ENCODE measurements around the gene PIH1D1. TPM values are rescaled to one million over a fixed set of nuclear protein-coding genes. Genes with fewer than 3 reads are reported as not detected.
A peak's percentile ranks its signal among the peaks of the same experiment; 100 is the strongest.

The PIH1D1 gene
- total RNA-seq, 4 donors from 2014 or later = 52.7 to 87.4 (median 75.7) TPM

DNA sequence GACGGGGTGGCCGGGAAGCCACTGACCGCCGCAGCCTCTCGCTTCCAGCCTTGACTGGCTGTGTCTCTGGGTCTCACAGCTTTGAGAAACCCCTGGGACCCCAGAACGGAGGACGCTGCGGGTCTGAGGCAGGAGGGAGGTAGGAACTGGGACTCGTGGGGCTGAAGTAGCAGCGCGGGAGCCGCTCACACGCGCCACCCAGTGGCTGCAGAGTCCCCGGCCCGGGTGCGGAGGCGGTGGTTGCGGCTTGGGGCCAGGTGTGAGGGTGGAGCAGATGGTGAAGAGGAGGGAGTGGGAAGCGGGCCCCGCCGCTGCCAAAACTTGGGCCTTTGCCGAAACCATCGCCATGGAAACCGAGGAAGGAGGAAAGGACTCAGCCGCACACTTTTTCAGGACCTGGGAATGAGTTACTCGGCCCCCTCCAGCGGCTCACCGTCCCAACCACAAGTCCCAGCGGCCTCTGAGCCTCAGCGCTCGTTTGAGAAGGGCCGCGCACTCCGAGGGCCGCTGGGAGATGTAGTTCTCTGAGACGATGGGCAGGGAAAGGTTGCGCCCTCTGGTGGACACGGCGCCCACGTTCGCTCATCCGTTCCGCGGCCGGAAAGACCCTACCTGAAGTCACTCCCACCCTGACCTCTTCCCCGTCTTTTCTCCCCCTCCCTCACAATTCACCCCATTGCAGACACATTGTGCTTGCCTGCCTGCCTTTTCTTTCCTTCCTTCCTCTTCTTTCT is 8.1 kb downstream of the PIH1D1 start:
- TF ChIP-seq, protein P1, sequence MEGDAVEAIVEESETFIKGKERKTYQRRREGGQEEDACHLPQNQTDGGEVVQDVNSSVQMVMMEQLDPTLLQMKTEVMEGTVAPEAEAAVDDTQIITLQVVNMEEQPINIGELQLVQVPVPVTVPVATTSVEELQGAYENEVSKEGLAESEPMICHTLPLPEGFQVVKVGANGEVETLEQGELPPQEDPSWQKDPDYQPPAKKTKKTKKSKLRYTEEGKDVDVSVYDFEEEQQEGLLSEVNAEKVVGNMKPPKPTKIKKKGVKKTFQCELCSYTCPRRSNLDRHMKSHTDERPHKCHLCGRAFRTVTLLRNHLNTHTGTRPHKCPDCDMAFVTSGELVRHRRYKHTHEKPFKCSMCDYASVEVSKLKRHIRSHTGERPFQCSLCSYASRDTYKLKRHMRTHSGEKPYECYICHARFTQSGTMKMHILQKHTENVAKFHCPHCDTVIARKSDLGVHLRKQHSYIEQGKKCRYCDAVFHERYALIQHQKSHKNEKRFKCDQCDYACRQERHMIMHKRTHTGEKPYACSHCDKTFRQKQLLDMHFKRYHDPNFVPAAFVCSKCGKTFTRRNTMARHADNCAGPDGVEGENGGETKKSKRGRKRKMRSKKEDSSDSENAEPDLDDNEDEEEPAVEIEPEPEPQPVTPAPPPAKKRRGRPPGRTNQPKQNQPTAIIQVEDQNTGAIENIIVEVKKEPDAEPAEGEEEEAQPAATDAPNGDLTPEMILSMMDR (IDR thresholded peaks at IDR 0.05) = peak in 2 of 3 donors; percentile 8 to 47
- ATAC-seq (ENCODE audit: low FRiP score) (peak; percentile 90), DNase-seq (ENCODE audit: low spot score) (peak; percentile 84)

DNA sequence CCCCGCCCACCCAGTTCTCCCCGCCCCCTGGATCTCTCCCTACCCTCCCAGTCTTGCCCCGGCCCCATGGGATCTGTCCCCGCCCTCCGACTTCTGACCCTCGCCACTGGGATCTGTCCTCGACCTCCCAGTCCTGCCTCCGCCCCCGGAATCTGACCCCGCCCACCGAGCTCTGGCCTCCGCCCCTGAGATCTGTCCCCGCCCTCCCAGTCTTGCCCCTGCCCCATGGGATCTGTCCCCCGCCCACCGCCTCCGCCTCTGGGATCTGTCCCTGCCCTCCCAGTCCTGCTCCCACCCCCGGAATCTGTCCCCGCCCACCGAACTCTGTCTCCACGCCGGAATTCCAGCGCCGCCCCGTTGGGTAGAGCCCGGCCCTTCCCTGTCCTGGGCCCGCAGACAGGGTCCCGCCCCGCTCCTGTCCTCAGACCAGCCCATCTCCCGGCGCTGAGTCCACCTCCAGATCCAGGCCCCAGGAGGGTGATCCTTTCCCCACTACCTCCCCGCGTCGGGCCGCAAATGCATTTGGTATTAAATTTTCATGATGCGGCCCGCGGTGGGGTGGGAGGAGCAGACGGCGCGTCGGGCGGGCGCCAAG is 8.7 kb downstream of the PIH1D1 start:
- TF ChIP-seq, protein P1 (IDR thresholded peaks at IDR 0.05) = no peak
- peak; percentile 86 for ATAC-seq (ENCODE audit: low FRiP score)
- DNase-seq (ENCODE audit: low spot score) = peak; percentile 87

DNA sequence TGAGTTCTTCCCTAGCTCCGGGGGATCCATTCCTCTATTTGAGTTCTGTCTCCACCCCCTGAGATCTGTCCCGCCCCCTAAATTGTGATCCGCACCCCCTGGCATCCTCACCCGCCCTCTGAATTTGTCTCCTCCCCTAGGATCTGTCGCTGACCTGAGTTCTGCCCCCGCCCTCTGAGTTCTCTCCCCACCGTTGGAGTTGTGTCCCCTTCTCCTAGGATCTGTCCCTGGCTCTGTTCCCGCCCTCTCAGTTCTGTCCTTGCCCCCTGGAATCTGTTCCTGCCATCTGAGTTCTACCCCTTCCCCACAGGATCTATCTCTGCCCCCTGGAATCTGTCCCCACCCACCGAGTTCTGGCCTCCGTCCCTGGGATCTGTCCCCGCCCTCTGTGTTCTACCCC is 9.3 kb downstream of the PIH1D1 start:
- TF ChIP-seq, protein P1 (IDR thresholded peaks at IDR 0.05) = no peak
- DNase-seq (ENCODE audit: low spot score) (no peak), ATAC-seq (ENCODE audit: low FRiP score) (peak; percentile 24)

DNA sequence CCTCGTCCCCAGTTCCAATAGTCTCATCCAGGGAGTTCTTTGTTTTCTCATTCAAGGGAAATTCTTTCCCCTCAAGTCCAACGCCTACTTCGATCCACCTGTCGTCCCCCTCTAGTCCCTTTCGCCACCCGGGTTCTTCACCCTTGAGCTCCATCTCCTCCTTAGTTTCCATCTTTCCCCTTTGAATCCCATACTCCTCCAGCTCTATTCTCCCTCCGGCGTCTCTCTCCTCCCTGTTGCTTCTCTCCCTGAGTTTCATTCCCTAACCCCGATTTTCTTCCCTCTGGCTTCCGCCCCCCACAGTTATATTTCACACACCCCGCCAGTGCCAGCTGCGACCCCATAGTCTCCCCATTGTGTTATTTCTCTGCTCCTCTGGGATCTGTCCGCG is 9.7 kb downstream of the PIH1D1 start:
- TF ChIP-seq, protein P1 (IDR thresholded peaks at IDR 0.05) = no peak
- ATAC-seq (ENCODE audit: low FRiP score) (no peak), DNase-seq (ENCODE audit: low spot score) (no peak)

DNA sequence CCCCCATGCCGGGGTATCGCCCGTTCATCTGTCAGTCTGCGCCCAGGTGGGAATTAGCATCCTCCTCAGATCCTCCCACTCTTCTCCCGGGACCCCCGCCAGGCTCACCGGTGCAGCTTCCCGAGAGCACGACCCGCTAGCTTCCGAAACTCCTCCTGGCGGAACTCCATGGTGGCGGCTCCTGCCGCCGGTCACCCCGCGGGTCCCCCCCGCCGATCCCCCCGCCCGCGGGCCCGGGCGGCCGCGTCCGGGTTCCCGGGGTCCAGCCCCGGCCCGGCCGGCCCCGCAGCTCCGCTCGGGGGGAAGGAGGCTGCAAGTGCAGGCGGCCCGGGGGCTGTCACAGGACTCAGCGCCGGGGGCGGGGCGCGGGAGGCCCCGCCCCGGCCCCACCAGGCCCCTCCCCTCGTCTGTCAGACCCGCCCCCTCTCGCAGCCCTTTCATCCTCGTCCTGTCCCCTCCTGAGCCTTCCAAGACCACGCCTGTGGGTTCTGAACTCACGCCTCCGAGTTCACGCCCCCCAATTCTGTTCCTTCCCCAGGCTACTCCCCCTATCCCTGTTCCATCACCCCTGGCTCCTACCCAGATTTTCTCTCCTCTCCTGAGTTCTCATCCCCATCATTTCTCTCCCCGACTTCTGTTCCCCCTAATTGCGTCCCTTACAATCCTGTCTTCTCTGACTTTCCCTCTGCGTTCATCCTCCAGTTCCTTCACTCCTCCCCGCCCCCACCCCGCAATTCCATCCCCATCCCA is 10.2 kb downstream of the PIH1D1 start, which contains the start of gene SLC17A7:
TSS of gene SLC17A7 (minus strand) at position 318 of the 750 bp plus-strand sequence. CDS start at position 170, 148 bp downstream.
- DNase-seq (ENCODE audit: low spot score) (no peak), ATAC-seq (ENCODE audit: low FRiP score) (no peak)
- TF ChIP-seq, protein P1 (IDR thresholded peaks at IDR 0.05) = no peak

DNA sequence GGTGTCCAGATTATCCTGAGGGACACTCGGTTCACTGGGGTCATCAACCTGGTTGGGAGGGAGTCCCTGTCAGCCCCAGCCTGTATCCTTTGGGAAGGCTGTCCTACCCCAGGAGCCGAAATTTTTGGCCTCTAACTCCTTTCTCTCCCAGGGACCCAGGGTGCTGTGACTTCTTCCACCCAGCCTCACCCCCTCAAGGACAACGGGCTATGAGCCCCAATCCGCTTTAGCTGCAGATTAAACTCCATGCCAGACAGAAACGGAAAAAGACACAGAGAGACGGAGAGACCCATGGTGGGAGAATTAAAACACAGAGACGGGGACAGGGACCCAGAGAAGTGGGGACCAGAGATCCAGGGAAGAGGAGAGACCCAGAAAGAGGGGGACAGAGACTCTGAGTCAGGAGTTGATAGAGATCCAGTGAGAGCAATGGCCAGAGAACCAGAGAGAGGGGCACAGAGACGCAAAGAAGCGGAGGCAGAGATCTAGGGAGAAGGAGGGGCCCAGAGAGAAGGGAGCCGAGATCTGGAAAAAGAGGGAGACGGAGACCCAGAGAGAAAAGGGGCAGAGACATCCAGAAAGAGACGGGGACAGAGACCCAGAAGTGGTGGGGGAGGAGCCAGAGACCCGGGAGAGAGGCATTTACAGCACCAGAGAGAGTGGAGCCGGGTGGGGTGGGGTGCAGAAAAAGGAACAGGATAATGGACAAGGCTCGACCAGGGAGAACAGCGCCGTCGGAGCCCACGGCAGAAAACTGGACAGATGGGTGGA is 11.0 kb downstream of the PIH1D1 start:
- TF ChIP-seq, protein P1 (IDR thresholded peaks at IDR 0.05) = no peak
- ATAC-seq (ENCODE audit: low FRiP score) = no peak
- DNase-seq (ENCODE audit: low spot score) = no peak
